ENCODE measurements around the gene HES5. TPM values are rescaled to one million over a fixed set of nuclear protein-coding genes. Genes with fewer than 3 reads are reported as not detected.

Gene HES5
- total RNA-seq, 6 experiments from 2014 or later: 0.28 to 0.57 (median 0.36) TPM; not detected in 1

DNA sequence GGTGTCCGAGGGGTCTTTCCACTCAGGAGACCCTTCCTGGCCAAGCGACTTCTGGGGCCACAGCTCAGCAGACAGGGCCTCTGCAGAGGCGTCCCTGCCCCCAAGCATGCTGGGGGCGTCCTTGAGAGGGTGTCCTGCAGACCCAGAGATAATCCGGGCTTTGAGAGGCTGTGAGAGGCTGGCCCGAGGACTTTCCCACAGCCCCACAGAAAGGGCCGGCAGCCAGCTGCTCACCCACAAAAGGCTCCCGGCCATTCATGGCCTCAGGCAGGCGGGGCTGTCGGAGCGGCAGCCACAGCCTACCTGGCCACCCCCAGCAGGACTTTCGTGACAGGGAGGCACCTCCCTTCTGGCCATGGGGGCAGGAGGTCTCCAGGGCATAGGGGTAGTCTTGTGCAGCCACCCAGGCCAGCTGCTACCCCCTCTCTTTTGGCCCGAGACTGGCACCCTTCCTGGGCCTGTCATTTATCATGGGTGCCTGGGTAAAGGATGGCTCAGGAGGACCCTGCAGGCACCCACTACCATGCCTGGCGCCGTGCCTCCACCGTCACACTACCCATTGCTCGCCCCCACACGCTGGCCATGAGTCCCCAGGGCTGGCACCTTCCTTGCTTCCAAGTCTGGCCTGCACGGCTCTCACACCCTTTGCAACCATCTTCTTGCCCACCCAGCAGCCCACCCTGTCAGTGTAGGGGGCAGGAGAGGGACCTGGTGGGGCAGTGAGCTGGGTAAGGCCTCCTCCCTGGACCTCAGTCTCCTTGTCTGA, 15.0 kb upstream of the HES5 start:
- peak overlapping the region; percentile 9; the same call in 1 of the 2 replicates for H3K27ac Mint-ChIP-seq
- H3K4me3 Mint-ChIP-seq: no peak overlapping the region

GRCh38 chr1:2544093-2544874, 14.2 kb upstream of the HES5 start:
- no peak for DNase-seq
- H3K27ac Mint-ChIP-seq: peak overlapping the region; percentile 9; the same call in 1 of the 2 replicates
- H3K36me3 Mint-ChIP-seq (ENCODE audit: low read depth): no peaks in the 10 kb centered on the region
- H3K9me3 Mint-ChIP-seq: no peaks in the 10 kb centered on the region
- peaks cover 12% of the 10 kb centered on the region; the same call in 1 of the 2 replicates for H3K4me1 Mint-ChIP-seq (ENCODE audit: low read depth)
- no peak for TF ChIP-seq CTCF (IDR thresholded peaks at IDR 0.05)
- H3K4me3 Mint-ChIP-seq: no peak overlapping the region; the same call in 1 of the 2 replicates
- no peaks in the 10 kb centered on the region; the same call in none of the 2 replicates for H3K27me3 Mint-ChIP-seq (ENCODE audit: insufficient read depth)

More for the DNA sequence above, 15.0 kb upstream of the HES5 start:
- no peak for DNase-seq
- no peak for TF ChIP-seq CTCF (IDR thresholded peaks at IDR 0.05)
- no peaks in the 10 kb centered on the region; the same call in none of the 2 replicates for H3K27me3 Mint-ChIP-seq (ENCODE audit: insufficient read depth)
- H3K9me3 Mint-ChIP-seq: no peaks in the 10 kb centered on the region
- no peaks in the 10 kb centered on the region for H3K36me3 Mint-ChIP-seq (ENCODE audit: low read depth)
- H3K4me1 Mint-ChIP-seq (ENCODE audit: low read depth): peaks cover 12% of the 10 kb centered on the region; the same call in 1 of the 2 replicates

- no peak for DNase-seq
- peaks cover 12% of the 10 kb centered on the region; the same call in 1 of the 2 replicates for H3K4me1 Mint-ChIP-seq (ENCODE audit: low read depth)
- H3K36me3 Mint-ChIP-seq (ENCODE audit: low read depth): no peaks in the 10 kb centered on the region
- no peaks in the 10 kb centered on the region for H3K9me3 Mint-ChIP-seq
- H3K4me3 Mint-ChIP-seq: no peak overlapping the region
- no peak for TF ChIP-seq CTCF (IDR thresholded peaks at IDR 0.05)
- H3K27ac Mint-ChIP-seq: no peak overlapping the region
- H3K27me3 Mint-ChIP-seq (ENCODE audit: insufficient read depth): no peaks in the 10 kb centered on the region; the same call in none of the 2 replicates
Measured at GRCh38 chr1:2543543-2544092, 13.6 kb upstream of the HES5 start.

DNA sequence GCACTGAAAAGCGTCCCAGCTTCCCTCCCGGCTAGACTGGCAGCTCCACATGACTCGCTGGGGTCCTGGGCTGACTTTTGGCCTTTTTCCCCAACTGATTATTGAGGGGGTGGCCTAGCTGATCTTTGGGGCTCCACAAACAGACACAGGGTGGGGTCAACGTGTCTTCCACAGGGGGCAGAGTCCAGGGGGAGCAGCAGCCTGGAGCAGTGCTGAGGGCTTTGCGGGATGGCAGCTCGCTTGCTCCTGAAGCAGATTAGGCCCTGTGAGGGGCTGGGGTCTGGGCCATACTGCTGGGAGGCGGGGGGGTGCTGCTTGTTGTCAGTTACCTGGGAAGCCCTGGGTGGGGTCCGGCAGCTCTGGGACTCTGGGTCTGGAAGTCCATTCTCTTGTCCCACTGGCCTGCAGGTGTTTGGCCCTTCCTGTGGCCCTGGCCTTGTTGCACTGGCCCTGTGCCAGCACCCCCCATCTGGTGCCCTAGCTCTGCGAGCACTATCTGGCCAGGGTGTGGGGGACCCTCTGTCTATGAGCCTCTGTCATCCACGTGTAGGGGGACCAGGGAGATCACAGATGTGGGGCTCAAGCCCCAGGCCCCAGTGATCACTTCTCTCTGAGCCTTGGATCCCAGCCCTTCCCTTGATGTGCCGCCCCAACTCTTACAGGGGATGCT, 12.3 kb upstream of the HES5 start:
- no peak for DNase-seq
- Mint-ChIP-seq H3K9me3 (no peaks in the 10 kb centered on the region), H3K4me3 (no peak overlapping the region), H3K27ac (no peak overlapping the region), H3K36me3 (ENCODE audit: low read depth) (no peaks in the 10 kb centered on the region), H3K4me1 (ENCODE audit: low read depth) (peaks cover 12% of the 10 kb centered on the region; the same call in 1 of the 2 replicates), H3K27me3 (ENCODE audit: insufficient read depth) (peaks cover 2% of the 10 kb centered on the region)
- no peak for TF ChIP-seq CTCF (IDR thresholded peaks at IDR 0.05)

DNA sequence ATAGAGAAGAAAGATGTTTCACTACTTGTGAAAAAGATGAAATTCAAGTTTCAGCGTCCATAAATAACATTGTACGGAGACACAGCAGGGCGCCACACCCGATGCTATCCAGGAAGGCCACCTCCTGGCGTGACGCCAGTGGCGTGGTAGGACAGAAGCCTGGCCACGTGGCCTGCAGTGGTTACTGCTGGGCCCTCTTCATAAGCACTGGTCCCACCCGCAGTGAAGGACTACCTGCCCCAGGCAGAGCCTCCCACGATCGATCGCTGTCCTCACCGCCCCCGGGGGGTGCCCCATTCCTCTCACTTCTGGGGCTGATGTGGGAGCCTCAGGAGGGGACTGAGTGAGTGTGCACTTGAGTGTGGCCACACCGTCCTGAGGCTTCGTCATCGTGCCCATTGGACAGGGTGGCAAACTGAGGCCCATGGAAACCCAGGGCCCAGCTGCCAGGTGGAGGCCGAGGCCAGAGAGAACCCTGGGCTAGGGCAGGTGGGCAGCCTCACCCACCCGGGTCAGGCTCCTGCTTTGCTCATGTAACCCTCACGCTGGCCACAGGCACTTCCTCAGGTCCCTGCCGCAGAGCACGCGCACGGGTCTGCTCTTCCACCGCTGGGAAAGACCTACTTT, 11.7 kb upstream of the HES5 start:
- TF ChIP-seq CTCF (IDR thresholded peaks at IDR 0.05): no peak
- no peaks in the 10 kb centered on the region for H3K36me3 Mint-ChIP-seq (ENCODE audit: low read depth)
- H3K27ac Mint-ChIP-seq: no peak overlapping the region
- DNase-seq: no peak
- H3K4me3 Mint-ChIP-seq: no peak overlapping the region
- no peaks in the 10 kb centered on the region for H3K9me3 Mint-ChIP-seq
- H3K4me1 Mint-ChIP-seq (ENCODE audit: low read depth): peaks cover 12% of the 10 kb centered on the region; the same call in 1 of the 2 replicates
- H3K27me3 Mint-ChIP-seq (ENCODE audit: insufficient read depth): peaks cover 4% of the 10 kb centered on the region
